ENCODE measurements around the gene MATN1.

GRCh38 chr1:30731109-30731805, 7.9 kb upstream of the MATN1 start:
- TF ChIP-seq CTCF (conservative IDR thresholded peaks at IDR 0.05; ENCODE audit: low read depth, low read length) (no peak), CHD1 (IDR thresholded peaks at IDR 0.05; ENCODE audit: low read depth, low read length) (no peak), SMC3 (IDR thresholded peaks at IDR 0.05; ENCODE audit: low read depth, low read length) (no peak), MXI1 (IDR thresholded peaks at IDR 0.05; ENCODE audit: borderline replicate concordance, low read depth, low read length) (no peak), POLR2A (IDR thresholded peaks at IDR 0.05; ENCODE audit: low read depth, low read length) (no peak), MAZ (IDR thresholded peaks at IDR 0.05; ENCODE audit: borderline replicate concordance, low read depth, low read length) (no peak), RAD21 (IDR thresholded peaks at IDR 0.05; ENCODE audit: low read length) (no peak)

Data from IMR-90 (cell line).